Right atrium auricular region (tissue), 2 donors: Measurements from ENCODE around the gene ZNF202. TPM values are rescaled to one million over a fixed set of nuclear protein-coding genes. Genes with fewer than 3 reads are reported as not detected.
"Not testable (repeated sequence)": the region's sequence is repeated elsewhere in the genome, so short reads cannot be mapped to it uniquely, and the experiment has no call there.

ENCODE experiments used
- DNase-seq: peaks from one replicate; pipeline ENCODE4 v3.0.0-alpha.2; 2019; ENCODE audit warnings: low spot score
- H3K27ac ChIP-seq, 2 donors: fragments of 200-600 bp; sonication (generic); 1 replicate in 1 of 2; 2 replicates in 1 of 2; pipeline ENCODE4 v1.5.1; 2016 to 2019
- H3K27me3 ChIP-seq, 2 donors: fragments of 200-600 bp; sonication (generic); one replicate each; pipeline versions ENCODE4 v1.5.1 to v1.6.0; 2017 to 2019
- H3K36me3 ChIP-seq: fragments of 200-600 bp; sonication (generic); one replicate; pipeline ENCODE4 v1.5.1; 2016
- H3K4me1 ChIP-seq, 2 donors: fragments of 200-600 bp; sonication (generic); one replicate each; pipeline versions ENCODE4 v1.5.1 to v1.6.0; 2017 to 2019
- H3K4me3 ChIP-seq, 2 donors: fragments of 200-600 bp; sonication (generic); 1 replicate in 1 of 2; 2 replicates in 1 of 2; pipeline ENCODE4 v1.5.1; 2017 to 2019; ENCODE audit warnings: mild to moderate bottlenecking in 1 of 2, moderate library complexity in 1 of 2
- H3K9me3 ChIP-seq, 2 donors: fragments of 200-600 bp; sonication (generic); one replicate each; pipeline ENCODE4 v1.5.1; 2019
- CTCF ChIP-seq, 2 donors: fragments of 200-600 bp; sonication (generic); IDR thresholded peaks; one replicate each; pipeline ENCODE4 v1.5.1; 2019; ENCODE audit warnings: antibody characterized with exemption in 2 of 2
- total RNA-seq, 2 donors: library from RNA; depleted of rRNA; stranded (reverse); fragments of >200 nt; gene quantifications; one replicate each; pipeline ENCODE4 v1.1.0, GENCODE V29; 2016

The ZNF202 gene
- total RNA-seq, 2 donors from 2014 or later, result 1.9 to 4.1 TPM

GRCh38 chr11:123718063-123718462, 23.4 kb downstream of the ZNF202 start:
- Histone ChIP-seq H3K4me1 (no peaks in the 10 kb centered on the region), H3K36me3 (no peaks in the 10 kb centered on the region), H3K27me3 (no peaks in the 10 kb centered on the region), H3K9me3 (no peaks in the 10 kb centered on the region), H3K4me3 (no peak overlapping the region), H3K27ac (no peak overlapping the region)
- DNase-seq, result no peak
- no peak for TF ChIP-seq CTCF (IDR thresholded peaks at IDR 0.05)

DNA sequence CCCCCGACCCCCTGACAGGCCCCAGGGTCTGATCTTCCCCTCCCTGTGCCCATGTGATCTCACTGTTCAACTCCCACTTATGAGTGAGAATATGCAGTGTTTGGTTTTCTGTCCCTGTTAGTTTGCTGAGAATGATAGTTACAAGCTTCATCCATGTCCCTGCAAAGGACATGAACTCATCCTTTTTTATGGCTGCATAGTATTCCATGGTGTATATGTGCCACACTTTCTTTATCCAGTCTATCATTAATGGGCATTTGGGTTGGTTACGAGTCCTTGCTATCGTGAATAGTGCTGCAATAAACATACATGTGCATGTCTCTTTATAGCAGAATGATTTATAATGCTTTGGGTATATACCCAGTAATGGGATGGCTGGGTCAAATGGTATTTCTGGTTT, 28.8 kb downstream of the ZNF202 start:
- H3K27me3 ChIP-seq, DNase-seq, H3K9me3 ChIP-seq, H3K4me3 ChIP-seq, H3K27ac ChIP-seq, H3K4me1 ChIP-seq, H3K36me3 ChIP-seq: not testable (repeated sequence)

- no peak overlapping the region for H3K27ac ChIP-seq
- no peaks in the 10 kb centered on the region for H3K4me1 ChIP-seq
- no peak overlapping the region for H3K4me3 ChIP-seq
- peak; percentile 42 to 79 for TF ChIP-seq CTCF (IDR thresholded peaks at IDR 0.05)
- no peaks in the 10 kb centered on the region for H3K9me3 ChIP-seq
- no peaks in the 10 kb centered on the region for H3K36me3 ChIP-seq
- DNase-seq, result no peak
- no peaks in the 10 kb centered on the region for H3K27me3 ChIP-seq
Observed at GRCh38 chr11:123707606-123708205, 33.8 kb downstream of the ZNF202 start.

- Histone ChIP-seq H3K4me1 (no peaks in the 10 kb centered on the region), H3K9me3 (no peaks in the 10 kb centered on the region), H3K4me3 (no peak overlapping the region), H3K27me3 (no peaks in the 10 kb centered on the region), H3K36me3 (no peaks in the 10 kb centered on the region), H3K27ac (no peak overlapping the region)
- DNase-seq, result no peak
- no peak for TF ChIP-seq CTCF (IDR thresholded peaks at IDR 0.05)
Observed at GRCh38 chr11:123707206-123707605, 34.3 kb downstream of the ZNF202 start.

DNA sequence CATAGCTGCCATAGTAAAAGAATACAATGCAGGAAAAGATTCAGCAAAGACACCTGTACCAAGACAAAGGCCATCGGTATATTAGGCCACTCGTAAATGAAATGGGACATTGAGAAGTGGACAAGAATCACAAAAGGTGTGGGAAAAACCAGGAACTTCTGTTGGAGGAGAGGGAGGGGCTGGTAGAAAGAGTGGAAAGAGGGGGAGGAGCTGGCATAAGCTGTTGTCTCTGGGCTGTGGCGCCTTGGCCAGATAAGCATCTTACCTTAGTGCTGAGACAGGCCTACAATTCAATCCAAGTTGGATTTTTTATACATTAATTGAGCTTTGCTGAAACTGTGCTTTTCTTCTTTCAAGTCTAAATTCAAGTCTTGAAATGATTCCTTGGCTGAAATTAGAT, 37.1 kb downstream of the ZNF202 start:
- Histone ChIP-seq H3K4me3 (no peak overlapping the region), H3K9me3 (no peaks in the 10 kb centered on the region), H3K27me3 (no peaks in the 10 kb centered on the region), H3K36me3 (no peaks in the 10 kb centered on the region), H3K27ac (no peak overlapping the region), H3K4me1 (no peaks in the 10 kb centered on the region)
- no peak for TF ChIP-seq CTCF (IDR thresholded peaks at IDR 0.05)
- no peak for DNase-seq

GRCh38 chr11:123702696-123703095, 38.8 kb downstream of the ZNF202 start:
- no peak for DNase-seq
- no peak for TF ChIP-seq CTCF (IDR thresholded peaks at IDR 0.05)
- Histone ChIP-seq H3K27me3 (no peaks in the 10 kb centered on the region), H3K36me3 (no peaks in the 10 kb centered on the region), H3K27ac (no peak overlapping the region), H3K4me1 (no peaks in the 10 kb centered on the region), H3K4me3 (no peak overlapping the region), H3K9me3 (no peaks in the 10 kb centered on the region)
